HepG2 (cell line): ENCODE data around the gene ENTPD6. TPM values are rescaled to one million over a fixed set of nuclear protein-coding genes. Genes with fewer than 3 reads are reported as not detected.

ENCODE experiments used
- ARNTL ChIP-seq: sonication (generic); formaldehyde crosslinking; IDR thresholded peaks from 2 replicates; pipeline ENCODE4 v1.4.0; 2020; ENCODE audit warnings: mild to moderate bottlenecking, missing genetic modification reagents
- ATAD3A ChIP-seq: sonication (generic); formaldehyde crosslinking; IDR thresholded peaks from 2 replicates; pipeline ENCODE4 v1.4.0; 2020; ENCODE audit warnings: missing genetic modification reagents
- ATF7 ChIP-seq, 2 experiments: fragments of 450-650 bp in 1 of 2; sonication (generic) in 1 of 2; formaldehyde crosslinking in 1 of 2; IDR thresholded peaks; 2 replicates each; pipeline versions ENCODE4 v1.4.0 to v1.6.1; 2016 to 2020; ENCODE audit warnings: antibody characterized with exemption in 1 of 2, mild to moderate bottlenecking in 1 of 2, missing genetic modification reagents in 1 of 2
- BCL6 ChIP-seq: IDR thresholded peaks from 2 replicates; pipeline ENCODE4 v1.6.1; 2016; ENCODE audit warnings: missing genetic modification reagents, missing compliant biosample characterization
- DPF2 ChIP-seq: sonication (generic); formaldehyde crosslinking; IDR thresholded peaks from 2 replicates; pipeline ENCODE4 v1.4.0; 2020; ENCODE audit warnings: mild to moderate bottlenecking, low read depth, missing genetic modification reagents, borderline replicate concordance
- FOXK2 ChIP-seq: fragments of 450-650 bp; IDR thresholded peaks from 2 replicates; pipeline ENCODE4 v1.6.1; 2016
- HDAC1 ChIP-seq: sonication (generic); formaldehyde crosslinking; IDR thresholded peaks from 2 replicates; pipeline ENCODE4 v1.5.1; 2020; ENCODE audit warnings: mild to moderate bottlenecking, missing genetic modification reagents
- HNF4A ChIP-seq: sonication (generic); formaldehyde crosslinking; IDR thresholded peaks from 2 replicates; pipeline ENCODE4 v1.4.0; 2020; ENCODE audit warnings: missing genetic modification reagents
- HOXA5 ChIP-seq: sonication (generic); formaldehyde crosslinking; IDR thresholded peaks from 2 replicates; pipeline ENCODE4 v1.4.0; 2020; ENCODE audit warnings: missing genetic modification reagents
- MAZ ChIP-seq, 2 experiments: sonication (generic) in 1 of 2; formaldehyde crosslinking in 1 of 2; IDR thresholded peaks; 2 replicates each; pipeline versions ENCODE4 v1.5.0 to v1.6.1; 2012 to 2020; ENCODE audit warnings: low read depth in 2 of 2, mild to moderate bottlenecking in 2 of 2, borderline replicate concordance in 1 of 2, improper control_type of control experiment in 1 of 2, low read length in 1 of 2, missing genetic modification reagents in 1 of 2, moderate library complexity in 1 of 2
- MLLT10 ChIP-seq: sonication (generic); formaldehyde crosslinking; IDR thresholded peaks from 2 replicates; pipeline ENCODE4 v1.4.0; 2020; ENCODE audit warnings: missing genetic modification reagents
- MLXIP ChIP-seq: sonication (generic); formaldehyde crosslinking; IDR thresholded peaks from 2 replicates; pipeline ENCODE4 v1.9.0; 2021; ENCODE audit warnings: missing genetic modification reagents, borderline replicate concordance
- MYPOP ChIP-seq: sonication (generic); formaldehyde crosslinking; IDR thresholded peaks from 2 replicates; pipeline ENCODE4 v1.8.1; 2023; ENCODE audit warnings: mild to moderate bottlenecking, moderate library complexity, missing genetic modification reagents
- NR2F2 ChIP-seq: IDR thresholded peaks from 2 replicates; pipeline ENCODE4 v1.6.1; 2012; ENCODE audit warnings: low read depth, inconsistent platforms, borderline replicate concordance
- NR2F6 ChIP-seq, 2 experiments: IDR thresholded peaks; 2 replicates each; pipeline ENCODE4 v1.6.1; 2016; ENCODE audit warnings: antibody characterized with exemption in 1 of 2, mild to moderate bottlenecking in 1 of 2
- SMAD3 ChIP-seq: sonication (generic); formaldehyde crosslinking; IDR thresholded peaks from 2 replicates; pipeline ENCODE4 v1.4.0; 2020; ENCODE audit warnings: missing genetic modification reagents
- TGIF2 ChIP-seq: IDR thresholded peaks from 2 replicates; pipeline ENCODE4 v1.6.1; 2016; ENCODE audit warnings: control low read depth, missing compliant biosample characterization
- YY1 ChIP-seq: IDR thresholded peaks from 2 replicates; pipeline ENCODE4 v1.6.1; 2011; ENCODE audit warnings: low read length, low read depth, moderate library complexity, mild to moderate bottlenecking; ENCODE audit not compliant: insufficient read depth, insufficient replicate concordance
- ZNF367 ChIP-seq: sonication (generic); formaldehyde crosslinking; IDR thresholded peaks from 2 replicates; pipeline ENCODE4 v1.4.0; 2020; ENCODE audit warnings: missing genetic modification reagents, borderline replicate concordance
- ZNF432 ChIP-seq: sonication (generic); formaldehyde crosslinking; IDR thresholded peaks from 2 replicates; pipeline ENCODE4 v1.5.0; 2020; ENCODE audit warnings: missing genetic modification reagents, mild to moderate bottlenecking, borderline replicate concordance
- ZNF496 ChIP-seq: sonication (generic); formaldehyde crosslinking; IDR thresholded peaks from 2 replicates; pipeline ENCODE4 v1.8.1; 2023; ENCODE audit warnings: mild to moderate bottlenecking, moderate library complexity, missing genetic modification reagents; ENCODE audit not compliant: insufficient replicate concordance
- ZNF614 ChIP-seq: IDR thresholded peaks from 2 replicates; pipeline ENCODE4 v1.6.1; 2018; ENCODE audit warnings: missing biosample characterization, missing genetic modification reagents, inconsistent platforms, borderline replicate concordance
- ZNF800 ChIP-seq: sonication (generic); formaldehyde crosslinking; IDR thresholded peaks from 2 replicates; pipeline ENCODE4 v1.4.0; 2020; ENCODE audit warnings: missing genetic modification reagents
- polyA plus RNA-seq, 8 experiments: library from polyadenylated mRNA; depleted of rRNA in 3 of 8; stranded (reverse) in 7 of 8; unstranded in 1 of 8; fragments of >200 nt; fragmentation: Illumina TruSeq in 4 of 8; extraction: Trizol in 4 of 8; gene quantifications; 2 replicates each; pipeline versions ENCODE4 v1.2.1 to v1.2.3, GENCODE V29; 2011 to 2016; ENCODE audit warnings: low read depth in 4 of 8, missing spikeins in 1 of 8, mixed read lengths in 1 of 8; ENCODE audit not compliant: insufficient read depth in 1 of 8
- total RNA-seq, 5 experiments: library from RNA; depleted of rRNA; stranded (reverse); fragments of >200 nt; fragmentation: Illumina TruSeq; extraction: Trizol; gene quantifications; 2 replicates each; pipeline ENCODE4 v1.2.3, GENCODE V29; 2016; ENCODE audit warnings: low read depth in 1 of 5
- TF ChIP-seq, protein P1 (sequence below): sonication (generic); formaldehyde crosslinking; IDR thresholded peaks from 2 replicates; pipeline ENCODE4 v1.4.0; 2020; ENCODE audit warnings: missing genetic modification reagents

Gene ENTPD6
- total and polyA plus RNA-seq, 2 of the 13 experiments (the other 11 are each of a cell fraction or from before 2014, with no cell fraction given): 164 to 172 TPM

DNA sequence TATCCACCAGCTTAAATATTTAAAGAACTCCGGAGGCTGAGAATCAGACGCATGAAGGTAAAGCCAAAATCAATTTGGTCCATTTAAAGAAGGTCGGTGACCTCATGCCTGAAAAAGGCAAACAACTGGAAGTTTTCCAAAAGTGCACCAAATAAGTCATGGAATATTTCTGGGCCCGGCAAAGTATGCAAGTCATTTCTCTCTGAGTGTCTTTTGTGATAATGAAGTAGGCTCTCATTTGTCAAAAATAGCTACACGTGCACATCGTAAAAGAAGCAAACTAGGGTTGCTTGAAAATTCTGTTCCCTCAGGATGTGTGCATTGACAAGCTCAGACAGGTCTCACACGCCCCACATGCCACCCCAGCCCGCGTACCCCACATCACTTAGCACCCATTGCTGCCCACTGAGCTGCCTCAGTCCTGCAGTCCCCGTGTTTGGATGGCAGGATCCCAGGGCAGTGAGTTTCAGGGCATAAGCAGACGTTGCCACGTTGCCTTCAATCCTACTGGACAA lies 31.9 kb downstream of the ENTPD6 start (continued):
- TF ChIP-seq MLXIP: peak; percentile 5; the same call in 1 of the 2 replicates
- peak; percentile 39; the same call in 1 of the 2 replicates for TF ChIP-seq TGIF2
- peak; percentile 24; the same call in 1 of the 2 replicates for TF ChIP-seq HOXA5
- TF ChIP-seq DPF2 (CRISPR knock-in tag): 0 out of 2 replicates have a peak, but pooled peaks have one; percentile 12
- peak; percentile 88 for TF ChIP-seq NR2F6 (IDR thresholded peaks at IDR 0.05)
- peak; percentile 87 for TF ChIP-seq NR2F6 (CRISPR knock-in tag; IDR thresholded peaks at IDR 0.05)
- no peak for TF ChIP-seq ATAD3A (CRISPR knock-in tag)
- TF ChIP-seq, protein P1, sequence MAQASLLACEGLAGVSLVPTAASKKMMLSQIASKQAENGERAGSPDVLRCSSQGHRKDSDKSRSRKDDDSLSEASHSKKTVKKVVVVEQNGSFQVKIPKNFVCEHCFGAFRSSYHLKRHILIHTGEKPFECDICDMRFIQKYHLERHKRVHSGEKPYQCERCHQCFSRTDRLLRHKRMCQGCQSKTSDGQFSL (CRISPR knock-in tag): peak; percentile 7; the same call in 1 of the 2 replicates
- no peak for TF ChIP-seq ZNF432 (CRISPR knock-in tag)
- no peak for TF ChIP-seq ARNTL
- no peak for TF ChIP-seq MLLT10
- TF ChIP-seq FOXK2: no peak
- peak; percentile 20 for TF ChIP-seq ZNF614 (CRISPR knock-in tag)
- peak; percentile 30; the same call in 1 of the 2 replicates for TF ChIP-seq ATF7 (IDR thresholded peaks at IDR 0.05)
- peak; percentile 84; the same call in 1 of the 2 replicates for TF ChIP-seq ATF7 (CRISPR knock-in tag; IDR thresholded peaks at IDR 0.05)
- no peak; the same call in 1 of the 2 replicates for TF ChIP-seq HNF4A
- TF ChIP-seq HDAC1 (CRISPR knock-in tag): peak; percentile 3; the same call in 1 of the 2 replicates
- no peak for TF ChIP-seq MAZ (IDR thresholded peaks at IDR 0.05; ENCODE audit: borderline replicate concordance, low read depth, low read length)
- no peak for TF ChIP-seq MAZ (CRISPR knock-in tag; IDR thresholded peaks at IDR 0.05; ENCODE audit: low read depth)
- TF ChIP-seq SMAD3 (CRISPR knock-in tag): 0 out of 2 replicates have a peak, but pooled peaks have one; percentile 49
- no peak for TF ChIP-seq ZNF496
- no peak for TF ChIP-seq BCL6 (CRISPR knock-in tag)
- 0 out of 2 replicates have a peak, but pooled peaks have one; percentile 10 for TF ChIP-seq ZNF800 (CRISPR knock-in tag)
- TF ChIP-seq ZNF367 (CRISPR knock-in tag): peak; percentile 91; the same call in 1 of the 2 replicates
- TF ChIP-seq MYPOP (CRISPR knock-in tag): peak; percentile 45; the same call in 1 of the 2 replicates
- TF ChIP-seq NR2F2: peak; percentile 72; the same call in 1 of the 2 replicates
- no peak for TF ChIP-seq YY1
